Erythroblast (primary cell): ENCODE results near the gene GIPC1.

ENCODE experiments used
- GATA1 ChIP-seq: IDR thresholded peaks from 2 replicates; pipeline ENCODE4 v1.6.1; 2011; ENCODE audit warnings: low read depth, mild to moderate bottlenecking, control low read depth, low read length, moderate library complexity
- POLR2A ChIP-seq: IDR thresholded peaks from 2 replicates; pipeline ENCODE4 v1.6.1; 2011; ENCODE audit warnings: mild to moderate bottlenecking, low read length

DNA sequence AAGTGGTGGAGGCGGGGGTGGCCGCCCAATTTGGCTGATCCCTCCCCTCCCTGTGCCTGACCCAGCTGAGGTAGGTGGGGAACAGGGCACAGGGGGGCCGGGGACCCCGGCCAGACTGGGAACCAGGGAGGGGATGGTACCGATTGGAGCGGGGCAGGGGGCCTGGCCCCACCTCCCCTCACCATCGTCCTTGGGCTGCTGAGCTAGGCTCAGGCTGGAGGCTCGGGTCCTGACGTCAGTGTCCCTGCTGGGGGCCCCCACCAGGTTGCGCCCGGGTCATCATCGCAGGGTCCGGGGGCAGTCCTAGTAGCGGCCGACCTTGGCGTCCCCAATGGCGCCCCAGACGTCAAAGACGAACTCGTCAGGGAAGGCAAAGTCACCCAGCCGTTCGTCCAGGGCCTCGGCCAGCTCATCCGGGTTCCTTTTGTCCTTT lies 17.8 kb downstream of the GIPC1 start:
- TF ChIP-seq POLR2A (no peak), GATA1 (no peak)
